ENCODE measurements around the gene SOBP. TPM values are rescaled to one million over a fixed set of nuclear protein-coding genes. Genes with fewer than 3 reads are reported as not detected.

The SOBP gene
- total RNA-seq, 2 experiments from 2014 or later, result 0.70 to 2.0 TPM

DNA sequence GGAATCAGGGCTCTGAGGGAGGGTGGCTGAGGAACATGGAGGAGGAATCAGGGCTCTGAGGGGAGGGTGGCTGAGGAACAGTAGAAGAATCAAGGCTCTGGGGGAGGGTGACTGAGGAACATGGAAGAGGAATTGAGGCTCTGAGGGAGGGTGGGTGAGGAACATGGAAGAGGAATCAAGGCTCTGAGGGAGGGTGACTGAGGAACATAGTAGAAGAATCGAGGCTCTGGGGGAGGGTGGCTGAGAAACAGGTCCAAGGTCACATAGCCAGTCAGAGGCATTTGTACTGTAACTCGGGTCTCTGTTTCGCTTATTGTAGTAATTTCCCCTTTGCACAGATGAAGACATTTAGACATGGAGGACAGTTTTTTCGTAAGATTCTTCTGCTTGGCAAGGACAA lies 164.8 kb downstream of the SOBP start:
- H3K27me3 Mint-ChIP-seq, result no peaks in the 10 kb centered on the region
- H3K36me3 Mint-ChIP-seq, result peaks cover 7% of the 10 kb centered on the region
- H3K4me1 Mint-ChIP-seq, result peaks cover 42% of the 10 kb centered on the region
- H3K4me3 Mint-ChIP-seq, result no peak overlapping the region
- H3K27ac Mint-ChIP-seq, result peak overlapping the region; percentile 54
- H3K9me3 Mint-ChIP-seq (ENCODE audit: low read depth), result no peaks in the 10 kb centered on the region
- DNase-seq (no peak), ATAC-seq (no peak)
- CTCF ChIA-PET, result interaction anchor here (0.7 to 4.8 kb wide), 15 partner anchors 8 to 336 kb away, joined by 3 to 28 read pairs (median 4); partner anchors contain the start of gene PDSS2

DNA sequence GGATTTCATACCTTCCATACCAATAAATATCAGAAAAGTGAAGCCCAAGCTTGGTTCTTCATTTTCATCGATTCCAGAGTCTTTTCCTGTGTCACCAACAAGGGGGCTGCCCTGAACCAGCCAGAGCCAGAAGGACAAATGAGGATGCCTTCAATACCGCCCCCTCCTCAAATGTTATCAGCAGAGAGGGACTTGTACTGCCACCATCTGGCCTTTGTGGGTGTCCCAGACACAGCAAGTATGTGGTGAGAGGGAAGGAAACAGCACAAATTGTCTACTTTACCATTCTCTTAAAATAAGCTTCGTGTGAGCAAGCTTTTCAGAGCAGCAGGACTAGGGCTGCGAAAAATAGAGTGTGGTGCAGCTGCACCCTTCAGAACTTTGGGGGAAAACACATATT lies 165.3 kb downstream of the SOBP start:
- no peaks in the 10 kb centered on the region for H3K9me3 Mint-ChIP-seq (ENCODE audit: low read depth)
- no peak for DNase-seq
- H3K36me3 Mint-ChIP-seq, result peaks cover 7% of the 10 kb centered on the region
- no peak for ATAC-seq
- H3K4me3 Mint-ChIP-seq, result no peak overlapping the region
- H3K27ac Mint-ChIP-seq, result no peak overlapping the region
- CTCF ChIA-PET, result interaction anchor here (0.7 to 4.8 kb wide), 16 partner anchors 8 to 336 kb away, joined by 3 to 28 read pairs (median 4); partner anchors contain the start of gene PDSS2
- no peaks in the 10 kb centered on the region for H3K27me3 Mint-ChIP-seq
- H3K4me1 Mint-ChIP-seq, result peaks cover 44% of the 10 kb centered on the region

DNA sequence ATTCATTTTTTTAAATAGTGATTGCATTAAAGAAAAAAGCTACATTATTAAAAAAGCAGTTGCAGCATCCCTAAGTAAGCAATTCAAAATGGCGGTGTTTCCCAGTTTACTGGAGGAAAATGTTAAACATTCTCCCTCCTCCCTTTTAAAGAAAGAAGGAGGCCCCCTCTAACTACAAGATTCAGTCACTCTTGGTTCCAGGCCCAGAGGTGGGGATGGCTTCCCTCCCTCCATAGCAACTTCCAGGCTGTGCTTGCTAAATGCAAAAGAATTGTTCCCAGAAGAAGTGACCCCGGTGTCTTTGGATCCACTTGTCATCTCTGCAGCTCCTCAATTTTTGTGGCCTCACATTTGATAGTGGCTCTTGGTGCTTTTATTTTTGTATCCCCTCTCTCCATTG lies 165.9 kb downstream of the SOBP start:
- no peak for ATAC-seq
- H3K36me3 Mint-ChIP-seq, result peaks cover 7% of the 10 kb centered on the region
- peak overlapping the region; percentile 97 for H3K27ac Mint-ChIP-seq
- H3K27me3 Mint-ChIP-seq, result no peaks in the 10 kb centered on the region
- no peaks in the 10 kb centered on the region for H3K9me3 Mint-ChIP-seq (ENCODE audit: low read depth)
- CTCF ChIA-PET, result interaction anchor here (0.8 to 4.8 kb wide), 17 partner anchors 9 to 337 kb away, joined by 3 to 28 read pairs (median 5); partner anchors contain the start of gene PDSS2
- H3K4me1 Mint-ChIP-seq, result peaks cover 46% of the 10 kb centered on the region
- no peak overlapping the region for H3K4me3 Mint-ChIP-seq
- DNase-seq, result no peak

DNA sequence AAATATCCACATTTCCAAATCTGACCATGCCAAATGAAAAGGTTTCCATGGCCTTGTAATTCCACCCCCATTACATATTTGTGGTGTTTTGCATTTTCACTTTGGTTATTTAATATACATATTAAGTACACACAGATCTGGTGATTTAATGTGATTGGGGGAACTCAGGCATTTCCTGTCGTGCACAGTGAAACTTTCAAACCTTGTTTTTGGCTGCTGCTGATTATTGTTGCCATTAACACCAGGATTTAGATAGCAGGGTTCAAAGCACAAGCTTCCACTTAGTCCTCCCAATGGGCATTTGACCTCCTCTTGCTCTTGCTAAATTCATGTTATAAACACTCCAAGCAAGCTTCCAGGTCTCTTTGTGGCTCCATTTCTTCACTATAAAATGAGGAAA lies 166.5 kb downstream of the SOBP start:
- DNase-seq (no peak), ATAC-seq (no peak)
- H3K4me3 Mint-ChIP-seq, result no peak overlapping the region
- H3K27ac Mint-ChIP-seq, result peak overlapping the region; percentile 97
- CTCF ChIA-PET, result interaction anchor here (0.8 to 4.8 kb wide), 19 partner anchors 9 to 542 kb away, joined by 3 to 28 read pairs (median 6); partner anchors contain the start of gene PDSS2
- H3K9me3 Mint-ChIP-seq (ENCODE audit: low read depth), result no peaks in the 10 kb centered on the region
- no peaks in the 10 kb centered on the region for H3K27me3 Mint-ChIP-seq
- peaks cover 7% of the 10 kb centered on the region for H3K36me3 Mint-ChIP-seq
- peaks cover 47% of the 10 kb centered on the region for H3K4me1 Mint-ChIP-seq

DNA sequence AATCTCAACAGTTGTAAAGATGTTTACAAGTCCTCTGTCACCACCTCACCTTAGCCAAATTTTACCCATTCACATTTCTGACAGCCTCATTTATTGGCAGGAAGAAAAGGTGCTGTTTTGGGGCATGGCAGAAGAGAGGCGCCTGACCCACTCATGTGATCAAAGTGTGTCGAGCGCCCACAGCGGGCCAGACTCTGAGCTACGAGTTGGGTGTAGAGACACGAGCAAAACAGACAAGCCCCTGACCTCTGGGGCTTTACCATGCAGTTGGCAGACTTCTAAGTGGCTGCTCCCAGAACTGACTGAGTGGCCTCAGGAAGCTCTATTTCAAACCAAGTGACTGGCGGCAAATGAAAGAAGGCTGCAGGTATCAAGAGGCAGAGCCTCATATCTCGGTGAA lies 167.0 kb downstream of the SOBP start:
- Mint-ChIP-seq H3K36me3 (peaks cover 7% of the 10 kb centered on the region), H3K27me3 (no peaks in the 10 kb centered on the region), H3K4me3 (no peak overlapping the region), H3K4me1 (peaks cover 49% of the 10 kb centered on the region), H3K9me3 (ENCODE audit: low read depth) (no peaks in the 10 kb centered on the region), H3K27ac (peak overlapping the region; percentile 97)
- no peak for ATAC-seq
- CTCF ChIA-PET, result interaction anchor here (1.0 to 4.8 kb wide), 15 partner anchors 9 to 543 kb away, joined by 4 to 28 read pairs (median 9); partner anchors contain the start of gene PDSS2
- DNase-seq, result peak; percentile 56

DNA sequence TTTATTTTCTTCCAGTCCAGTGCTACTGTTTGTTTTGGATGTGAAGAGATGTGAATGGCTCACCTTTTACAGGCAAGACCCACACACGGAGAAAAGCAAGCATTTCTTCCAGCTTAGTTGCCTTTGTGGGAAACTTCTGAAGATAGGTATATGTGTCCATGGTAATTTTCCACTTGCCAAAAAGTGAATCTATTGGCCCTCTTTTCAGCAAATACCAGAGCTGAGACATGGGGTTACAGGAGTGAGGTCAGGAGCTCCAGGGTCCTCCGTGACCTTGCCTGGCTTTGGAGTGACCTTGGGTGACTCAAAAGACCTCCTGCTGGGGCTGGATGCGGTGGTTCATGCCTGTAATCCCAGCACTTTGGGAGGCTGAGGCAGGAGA lies 167.4 kb downstream of the SOBP start:
- ATAC-seq, result peak; percentile 4
- DNase-seq, result no peak
- H3K4me3 Mint-ChIP-seq, result peak overlapping the region; percentile 75
- H3K27me3 Mint-ChIP-seq, result peaks cover 2% of the 10 kb centered on the region
- CTCF ChIA-PET, result interaction anchor here (1.0 to 4.8 kb wide), 14 partner anchors 9 to 543 kb away, joined by 4 to 28 read pairs (median 8); partner anchors contain the start of gene PDSS2
- peaks cover 46% of the 10 kb centered on the region for H3K4me1 Mint-ChIP-seq
- no peaks in the 10 kb centered on the region for H3K9me3 Mint-ChIP-seq (ENCODE audit: low read depth)
- H3K27ac Mint-ChIP-seq, result peak overlapping the region; percentile 97
- H3K36me3 Mint-ChIP-seq, result peaks cover 5% of the 10 kb centered on the region

DNA sequence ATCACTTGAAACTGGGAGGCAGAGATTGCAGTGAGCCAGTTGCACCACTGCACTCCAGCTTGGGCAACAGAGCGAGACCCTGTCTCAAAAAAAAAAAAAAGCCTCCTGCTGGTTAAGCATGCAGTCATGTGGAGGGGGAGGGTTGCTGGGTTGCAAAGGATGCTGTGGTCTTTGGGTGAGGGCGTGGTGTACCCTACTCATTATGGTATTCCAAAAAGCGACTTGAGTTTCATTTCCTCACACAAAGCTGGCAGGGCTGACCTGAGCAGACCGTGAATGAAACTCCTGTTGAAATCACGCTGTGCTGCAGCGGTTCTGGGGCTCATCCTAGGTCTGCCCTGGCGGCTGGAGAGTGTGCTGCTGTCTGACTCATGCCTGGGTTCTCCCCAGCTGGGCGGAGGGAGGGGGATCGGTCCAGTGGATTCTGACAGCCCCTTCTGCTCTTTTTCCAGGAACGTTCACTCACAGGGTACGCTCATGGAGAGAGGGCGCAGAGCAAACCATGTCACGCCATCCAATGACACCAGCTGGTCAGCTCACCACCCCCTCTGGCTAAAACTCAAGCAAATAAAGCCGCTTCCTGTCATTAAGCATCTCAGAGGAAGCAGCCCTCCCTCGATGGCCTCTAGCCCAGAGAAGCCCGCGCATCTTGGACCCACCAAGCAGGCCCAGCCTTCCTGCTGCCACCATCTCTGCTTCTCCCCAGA lies 168.0 kb downstream of the SOBP start:
- peak overlapping the region; percentile 97 for H3K27ac Mint-ChIP-seq
- peak; percentile 93 for ATAC-seq
- CTCF ChIA-PET, result interaction anchor here (1.0 to 4.8 kb wide), 11 partner anchors 8 to 544 kb away, joined by 4 to 28 read pairs (median 10); partner anchors contain the start of gene PDSS2
- peaks cover 3% of the 10 kb centered on the region for H3K27me3 Mint-ChIP-seq
- H3K4me3 Mint-ChIP-seq, result peak overlapping the region; percentile 75
- peak; percentile 94 for DNase-seq
- no peaks in the 10 kb centered on the region for H3K9me3 Mint-ChIP-seq (ENCODE audit: low read depth)
- H3K36me3 Mint-ChIP-seq, result peaks cover 5% of the 10 kb centered on the region
- H3K4me1 Mint-ChIP-seq, result peaks cover 45% of the 10 kb centered on the region

DNA sequence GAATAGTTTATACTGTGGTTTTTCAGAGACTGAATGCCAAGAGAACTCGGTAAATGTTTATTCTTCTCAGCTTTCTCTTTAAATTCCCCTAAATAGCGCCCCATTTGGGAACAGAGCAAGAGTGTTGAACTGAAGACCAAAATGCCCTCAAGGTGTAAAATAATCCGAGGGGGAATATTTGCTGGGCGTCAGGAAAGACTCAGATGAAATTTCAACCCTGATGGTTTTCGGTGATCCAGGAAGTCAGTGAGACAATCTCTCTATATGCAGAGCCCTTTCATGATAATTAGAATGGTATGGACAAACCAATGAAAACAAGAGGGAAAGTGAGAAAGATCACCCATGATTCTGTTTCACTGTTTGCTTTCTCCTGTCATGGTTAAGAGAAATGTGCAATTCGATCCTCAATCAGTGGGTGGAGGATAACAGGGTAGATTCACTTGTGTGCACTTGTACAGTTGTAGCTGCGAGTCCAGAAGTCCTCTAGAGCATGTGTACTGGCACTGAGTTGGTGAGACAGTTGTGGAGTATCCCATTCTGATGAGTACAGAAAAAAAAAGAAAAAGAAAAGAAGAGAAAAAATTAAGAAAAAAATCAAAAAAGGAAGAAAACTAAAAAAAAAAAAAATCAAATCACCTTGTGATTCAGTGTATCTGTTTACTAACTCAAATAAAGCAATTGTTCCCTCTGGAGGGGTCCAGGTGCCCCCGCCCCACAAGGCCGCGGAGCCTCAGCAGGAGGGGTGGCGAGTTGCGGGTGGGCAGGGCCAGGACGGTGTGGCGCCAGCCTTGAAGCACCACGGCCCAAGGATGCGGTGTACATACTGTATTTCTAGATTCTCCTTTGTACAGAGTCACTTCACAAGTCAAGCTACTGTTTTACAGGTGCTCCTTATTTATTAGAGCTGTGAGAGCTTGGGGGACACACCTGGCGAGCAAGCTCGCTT lies 169.3 kb downstream of the SOBP start:
- Mint-ChIP-seq H3K36me3 (peaks cover 5% of the 10 kb centered on the region), H3K4me3 (peak overlapping the region; percentile 75), H3K9me3 (ENCODE audit: low read depth) (no peaks in the 10 kb centered on the region), H3K27me3 (peaks cover 3% of the 10 kb centered on the region), H3K27ac (peak overlapping the region; percentile 97), H3K4me1 (peaks cover 45% of the 10 kb centered on the region)
- ATAC-seq, result no peak
- DNase-seq, result no peak
- CTCF ChIA-PET, result interaction anchor here (0.6 to 4.8 kb wide), 7 partner anchors 10 to 340 kb away, joined by 3 to 28 read pairs (median 10); partner anchors contain the start of gene PDSS2

DNA sequence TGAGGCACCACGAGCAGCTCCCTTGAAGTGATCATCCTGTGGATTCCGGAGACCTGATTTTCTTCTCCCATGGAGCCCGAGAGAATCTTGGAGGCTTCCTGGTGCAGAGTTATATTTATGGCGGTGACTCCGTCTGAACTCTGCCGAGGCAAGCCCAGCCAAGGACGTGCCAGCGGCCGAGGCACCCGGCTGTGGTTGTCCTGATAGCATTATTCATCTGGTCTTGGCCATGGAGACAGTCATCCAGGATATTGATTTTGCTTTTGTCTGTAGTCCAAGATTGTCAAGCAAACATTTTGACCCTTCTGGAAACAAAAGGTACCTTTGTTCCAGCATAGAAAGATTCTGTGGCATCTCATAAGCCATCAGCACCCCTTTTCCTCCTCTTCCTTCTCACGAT lies 170.9 kb downstream of the SOBP start:
- peaks cover 47% of the 10 kb centered on the region for H3K4me1 Mint-ChIP-seq
- DNase-seq (no peak), ATAC-seq (no peak)
- H3K9me3 Mint-ChIP-seq (ENCODE audit: low read depth), result no peaks in the 10 kb centered on the region
- H3K36me3 Mint-ChIP-seq, result peaks cover 5% of the 10 kb centered on the region
- H3K27me3 Mint-ChIP-seq, result peaks cover 8% of the 10 kb centered on the region
- no peak overlapping the region for H3K4me3 Mint-ChIP-seq
- H3K27ac Mint-ChIP-seq, result no peak overlapping the region
- CTCF ChIA-PET, result interaction anchor here (1.7 kb wide), 1 partner anchor 9 kb away, joined by 6 read pairs; no protein-coding TSS in a partner anchor

DNA sequence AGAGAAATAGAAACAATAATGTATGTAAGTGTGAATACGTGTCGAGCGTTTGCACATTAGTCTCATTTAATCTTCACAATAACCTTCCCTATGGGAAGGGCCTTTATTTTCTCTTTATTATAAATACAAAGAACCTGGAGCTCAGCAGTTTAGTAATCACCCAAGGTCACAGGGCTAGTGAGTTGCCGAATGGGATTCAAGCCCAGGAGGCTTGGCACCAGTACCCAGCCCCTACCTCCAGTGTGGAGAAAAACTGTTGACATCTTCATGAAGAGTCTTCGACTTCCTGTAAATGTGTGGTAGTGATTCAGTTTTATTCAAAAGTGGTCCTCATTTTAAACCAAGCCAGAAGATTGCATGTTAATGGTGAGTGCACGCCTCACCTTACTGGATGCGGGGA lies 171.4 kb downstream of the SOBP start:
- DNase-seq (no peak), ATAC-seq (no peak)
- CTCF ChIA-PET, result no interaction called here
- Mint-ChIP-seq H3K9me3 (ENCODE audit: low read depth) (no peaks in the 10 kb centered on the region), H3K36me3 (peaks cover 5% of the 10 kb centered on the region), H3K4me3 (no peak overlapping the region), H3K27me3 (peaks cover 8% of the 10 kb centered on the region), H3K4me1 (peaks cover 43% of the 10 kb centered on the region), H3K27ac (no peak overlapping the region)

DNA sequence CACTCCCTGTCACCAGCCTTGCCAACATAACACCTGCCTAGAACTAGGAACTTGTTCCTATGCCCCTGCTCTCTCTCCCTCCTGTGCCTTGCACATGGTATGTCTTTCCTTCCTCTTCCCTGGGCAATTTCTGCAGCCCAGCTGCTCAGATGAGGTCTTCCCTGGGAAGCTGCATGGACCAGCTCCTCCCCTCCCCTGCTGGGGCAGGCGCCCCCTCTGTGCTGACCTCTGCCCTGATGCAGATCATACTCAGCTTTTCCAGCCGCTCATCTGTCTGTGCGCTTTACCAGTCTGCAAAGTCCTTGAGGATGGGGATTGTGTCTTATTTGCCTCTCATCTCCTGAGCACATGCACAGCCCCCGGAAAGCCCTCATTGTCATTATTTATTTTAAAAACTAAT lies 172.4 kb downstream of the SOBP start:
- Mint-ChIP-seq H3K36me3 (peaks cover 5% of the 10 kb centered on the region), H3K27ac (no peak overlapping the region), H3K27me3 (peaks cover 8% of the 10 kb centered on the region), H3K4me3 (no peak overlapping the region), H3K9me3 (ENCODE audit: low read depth) (no peaks in the 10 kb centered on the region), H3K4me1 (peaks cover 33% of the 10 kb centered on the region)
- no peak for ATAC-seq
- DNase-seq, result no peak
- CTCF ChIA-PET, result interaction anchor here (1.4 kb wide), 1 partner anchor 204 kb away, joined by 3 read pairs; no protein-coding TSS in a partner anchor

DNA sequence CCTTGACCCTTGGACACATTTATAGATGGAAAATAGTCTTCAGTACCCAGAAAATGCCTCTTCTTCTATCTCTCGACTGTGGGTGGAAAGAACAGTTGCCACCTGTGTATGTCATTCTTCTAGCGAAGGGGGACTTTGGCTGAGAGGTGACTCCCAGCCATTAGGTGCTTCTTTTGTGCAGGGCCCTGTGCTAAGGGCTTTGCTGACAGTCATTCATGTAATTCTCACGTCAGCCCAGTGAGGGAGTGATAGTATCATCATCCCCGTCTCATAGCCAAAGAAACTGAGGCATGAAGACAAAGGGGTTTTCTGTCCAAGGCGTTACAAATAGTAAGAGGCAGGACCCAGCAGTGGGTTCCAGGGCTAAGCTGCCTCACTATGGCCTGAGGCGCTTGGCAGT lies 173.4 kb downstream of the SOBP start:
- H3K27me3 Mint-ChIP-seq, result peaks cover 8% of the 10 kb centered on the region
- no peak overlapping the region for H3K4me3 Mint-ChIP-seq
- CTCF ChIA-PET, result interaction anchor here (1.4 kb wide), 1 partner anchor 203 kb away, joined by 3 read pairs; no protein-coding TSS in a partner anchor

DNA sequence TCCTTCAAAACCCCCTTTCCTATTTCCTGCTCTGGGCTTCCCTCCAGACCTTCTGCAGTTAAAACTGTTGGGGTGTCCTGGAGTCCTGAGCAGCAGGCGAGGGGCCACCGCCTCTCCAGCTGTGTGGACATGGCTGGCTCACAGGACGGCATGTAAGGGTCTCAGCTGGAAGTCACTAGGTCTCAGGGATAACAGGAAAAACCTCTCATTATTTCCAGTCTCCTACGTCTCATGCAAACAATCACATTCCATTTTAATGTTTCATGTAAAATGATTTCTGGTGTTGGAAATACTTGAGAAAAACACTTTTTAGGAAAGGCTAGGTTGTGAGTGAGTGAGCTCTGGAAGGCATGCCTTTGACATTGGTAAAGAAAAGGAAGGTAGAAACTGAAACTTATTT lies 175.5 kb downstream of the SOBP start:
- Mint-ChIP-seq H3K4me1 (peaks cover 28% of the 10 kb centered on the region), H3K4me3 (no peak overlapping the region), H3K36me3 (no peaks in the 10 kb centered on the region), H3K27me3 (peaks cover 8% of the 10 kb centered on the region), H3K9me3 (ENCODE audit: low read depth) (no peaks in the 10 kb centered on the region), H3K27ac (no peak overlapping the region)
- DNase-seq (no peak), ATAC-seq (no peak)
- CTCF ChIA-PET, result interaction anchor here (0.6 to 1.4 kb wide), 2 partner anchors 8 to 48 kb away, joined by 3 to 4 read pairs; no protein-coding TSS in a partner anchor

More for the DNA sequence above, 173.4 kb downstream of the SOBP start:
- peaks cover 5% of the 10 kb centered on the region for H3K36me3 Mint-ChIP-seq
- no peaks in the 10 kb centered on the region for H3K9me3 Mint-ChIP-seq (ENCODE audit: low read depth)
- no peak overlapping the region for H3K27ac Mint-ChIP-seq
- ATAC-seq (no peak), DNase-seq (no peak)
- H3K4me1 Mint-ChIP-seq, result peaks cover 26% of the 10 kb centered on the region
